Vagina (tissue), 2 donors: Measurements from ENCODE around the gene TPST2. TPM values are rescaled to one million over a fixed set of nuclear protein-coding genes. Genes with fewer than 3 reads are reported as not detected.

Experiments used
- DNase-seq, 2 donors: peaks; one replicate each; pipeline ENCODE4 v3.0.0-alpha.2; 2017; ENCODE audit errors: extremely low spot score in 2 of 2
- H3K27ac ChIP-seq: fragments of 200-600 bp; sonication (generic); one replicate; pipeline ENCODE4 v1.5.1; 2019
- H3K27me3 ChIP-seq: fragments of 200-600 bp; sonication (generic); one replicate; pipeline ENCODE4 v1.5.1; 2019
- H3K36me3 ChIP-seq, 2 donors: fragments of 200-600 bp; sonication (generic); one replicate each; pipeline ENCODE4 v1.5.1; 2017 to 2019
- H3K4me1 ChIP-seq: fragments of 200-600 bp; sonication (generic); one replicate; pipeline ENCODE4 v1.5.1; 2019
- H3K4me3 ChIP-seq, 2 donors: fragments of 200-600 bp; sonication (generic); 1 replicate in 1 of 2; 2 replicates in 1 of 2; pipeline ENCODE4 v1.5.1; 2016 to 2019
- H3K9me3 ChIP-seq: fragments of 200-600 bp; sonication (generic); one replicate; pipeline ENCODE4 v1.5.1; 2019
- POLR2A ChIP-seq, 2 donors: fragments of 450-650 bp; IDR thresholded peaks; one replicate each; pipeline ENCODE4 v1.6.1; 2017; ENCODE audit warnings: antibody characterized with exemption in 2 of 2, mild to moderate bottlenecking in 2 of 2, moderate library complexity in 2 of 2
- POLR2AphosphoS5 ChIP-seq, 2 donors: sonication (generic); formaldehyde crosslinking; IDR thresholded peaks; one replicate each; pipeline ENCODE4 v1.9.0; 2017; ENCODE audit warnings: antibody characterized with exemption in 2 of 2, mild to moderate bottlenecking in 2 of 2, low read depth in 1 of 2; ENCODE audit not compliant: insufficient read depth in 1 of 2
- intact Hi-C: fragments of 100-400 bp; cut with DNase I; formaldehyde crosslinking; loops from one replicate; pipeline ENCODE4 v1.15.1; 2023
- total RNA-seq: library from RNA; depleted of rRNA; stranded (reverse); fragments of >200 nt; gene quantifications from one replicate; pipeline ENCODE4 v1.2.3, GENCODE V29; 2016
- TF ChIP-seq, protein P1 (sequence below), 3 experiments: fragments of 450-650 bp in 2 of 3; fragments of 200-600 bp in 1 of 3; sonication (generic) in 1 of 3; IDR thresholded peaks; one replicate each; pipeline ENCODE4 v1.5.1; 2017 to 2019; ENCODE audit warnings: antibody characterized with exemption in 3 of 3, mild to moderate bottlenecking in 2 of 3, moderate library complexity in 2 of 3

Gene TPST2
- total RNA-seq, 1 donor from 2014 or later: 96.3 TPM

DNA sequence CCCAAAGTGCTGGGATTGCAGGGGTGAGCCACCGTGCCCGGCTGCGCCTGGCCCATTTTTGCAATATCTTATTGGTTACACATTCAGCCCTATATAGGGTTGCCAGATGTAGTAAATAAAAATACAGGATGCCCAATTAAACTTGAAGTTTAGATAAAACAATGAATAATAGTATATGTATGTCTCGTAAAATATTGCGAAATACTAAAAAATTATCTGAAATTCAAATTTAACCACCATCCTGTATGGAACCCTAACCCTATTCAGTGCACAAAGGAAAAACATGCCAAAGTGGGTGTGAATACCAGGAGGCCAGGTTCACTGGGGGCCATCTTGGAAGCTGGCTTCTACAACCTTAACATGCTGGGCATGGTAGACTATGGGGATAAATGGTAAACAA lies 72.5 kb downstream of the TPST2 start:
- DNase-seq: no peak
- Histone ChIP-seq H3K4me3 (no peak overlapping the region), H3K36me3 (no peaks in the 10 kb centered on the region), H3K9me3 (no peaks in the 10 kb centered on the region), H3K4me1 (peaks cover 12% of the 10 kb centered on the region), H3K27me3 (no peaks in the 10 kb centered on the region), H3K27ac (no peak overlapping the region)
- intact Hi-C loops: no loop called here
- TF ChIP-seq, protein P1, sequence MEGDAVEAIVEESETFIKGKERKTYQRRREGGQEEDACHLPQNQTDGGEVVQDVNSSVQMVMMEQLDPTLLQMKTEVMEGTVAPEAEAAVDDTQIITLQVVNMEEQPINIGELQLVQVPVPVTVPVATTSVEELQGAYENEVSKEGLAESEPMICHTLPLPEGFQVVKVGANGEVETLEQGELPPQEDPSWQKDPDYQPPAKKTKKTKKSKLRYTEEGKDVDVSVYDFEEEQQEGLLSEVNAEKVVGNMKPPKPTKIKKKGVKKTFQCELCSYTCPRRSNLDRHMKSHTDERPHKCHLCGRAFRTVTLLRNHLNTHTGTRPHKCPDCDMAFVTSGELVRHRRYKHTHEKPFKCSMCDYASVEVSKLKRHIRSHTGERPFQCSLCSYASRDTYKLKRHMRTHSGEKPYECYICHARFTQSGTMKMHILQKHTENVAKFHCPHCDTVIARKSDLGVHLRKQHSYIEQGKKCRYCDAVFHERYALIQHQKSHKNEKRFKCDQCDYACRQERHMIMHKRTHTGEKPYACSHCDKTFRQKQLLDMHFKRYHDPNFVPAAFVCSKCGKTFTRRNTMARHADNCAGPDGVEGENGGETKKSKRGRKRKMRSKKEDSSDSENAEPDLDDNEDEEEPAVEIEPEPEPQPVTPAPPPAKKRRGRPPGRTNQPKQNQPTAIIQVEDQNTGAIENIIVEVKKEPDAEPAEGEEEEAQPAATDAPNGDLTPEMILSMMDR (IDR thresholded peaks at IDR 0.05): no peak
- TF ChIP-seq POLR2AphosphoS5 (IDR thresholded peaks at IDR 0.05; ENCODE audit: insufficient read depth in 1 of 2, low read depth in 1 of 2): no peak
- no peak for TF ChIP-seq POLR2A (IDR thresholded peaks at IDR 0.05)

DNA sequence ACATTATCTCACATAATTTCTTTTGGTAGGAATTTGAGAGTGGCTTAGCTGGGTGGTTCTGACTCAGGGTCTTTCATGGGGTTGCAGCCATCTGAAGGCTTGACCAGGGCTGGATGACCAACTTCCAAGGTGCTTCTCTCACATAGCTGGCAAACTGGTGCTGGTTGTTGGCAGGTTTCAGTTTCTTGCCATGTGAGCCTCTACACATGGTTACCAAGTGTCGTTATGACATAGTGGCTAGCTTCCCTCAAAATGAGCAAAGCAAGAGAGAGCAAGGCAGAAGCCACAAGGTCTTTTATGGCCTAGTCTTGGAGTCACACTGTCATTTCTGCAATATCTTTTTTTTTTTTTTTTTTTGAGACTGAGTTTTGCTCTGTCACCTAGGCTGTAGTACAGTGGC lies 73.4 kb downstream of the TPST2 start:
- H3K4me3 ChIP-seq: no peak overlapping the region
- intact Hi-C loops: no loop called here

DNA sequence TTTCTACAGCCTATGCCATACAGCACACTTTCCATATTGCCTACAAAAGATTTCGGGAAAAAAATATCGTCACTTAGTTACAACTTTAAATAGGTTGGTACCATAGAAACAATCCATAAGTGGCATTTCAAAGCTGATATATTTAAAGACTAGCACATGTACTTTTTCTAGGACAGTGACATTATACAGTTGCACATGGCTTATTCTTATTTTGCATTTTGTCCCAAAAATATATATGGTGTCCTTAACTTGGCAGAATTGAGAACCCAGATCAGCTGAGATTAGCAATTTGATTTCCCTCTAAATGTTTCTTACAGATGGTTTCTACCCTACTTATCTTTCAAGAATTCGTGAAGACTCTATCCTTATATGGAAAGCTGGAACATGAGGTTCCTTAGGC lies 74.0 kb downstream of the TPST2 start:
- TF ChIP-seq, protein P1 (IDR thresholded peaks at IDR 0.05): no peak
- TF ChIP-seq POLR2AphosphoS5 (IDR thresholded peaks at IDR 0.05; ENCODE audit: insufficient read depth in 1 of 2, low read depth in 1 of 2) (no peak), POLR2A (IDR thresholded peaks at IDR 0.05) (no peak)
- no peak for DNase-seq
- no peaks in the 10 kb centered on the region for H3K27me3 ChIP-seq
- H3K4me1 ChIP-seq: peaks cover 21% of the 10 kb centered on the region
- H3K36me3 ChIP-seq: no peaks in the 10 kb centered on the region
- intact Hi-C loops: no loop called here
- no peak overlapping the region for H3K4me3 ChIP-seq
- H3K9me3 ChIP-seq: no peaks in the 10 kb centered on the region
- H3K27ac ChIP-seq: no peak overlapping the region

More for the DNA sequence above, 73.4 kb downstream of the TPST2 start:
- Histone ChIP-seq H3K27ac (no peak overlapping the region), H3K4me1 (peaks cover 15% of the 10 kb centered on the region), H3K27me3 (no peaks in the 10 kb centered on the region), H3K9me3 (no peaks in the 10 kb centered on the region), H3K36me3 (no peaks in the 10 kb centered on the region)
- TF ChIP-seq POLR2A (IDR thresholded peaks at IDR 0.05): no peak
- TF ChIP-seq, protein P1 (IDR thresholded peaks at IDR 0.05): no peak
- no peak for TF ChIP-seq POLR2AphosphoS5 (IDR thresholded peaks at IDR 0.05; ENCODE audit: insufficient read depth in 1 of 2, low read depth in 1 of 2)
- DNase-seq: no peak

- intact Hi-C loops: no loop called here
- no peak overlapping the region for H3K4me3 ChIP-seq
- H3K27ac ChIP-seq: no peak overlapping the region
- H3K27me3 ChIP-seq: no peaks in the 10 kb centered on the region
- TF ChIP-seq, protein P1 (IDR thresholded peaks at IDR 0.05): no peak
- TF ChIP-seq POLR2A (IDR thresholded peaks at IDR 0.05): no peak
- no peak for TF ChIP-seq POLR2AphosphoS5 (IDR thresholded peaks at IDR 0.05; ENCODE audit: insufficient read depth in 1 of 2, low read depth in 1 of 2)
- no peak for DNase-seq
- H3K36me3 ChIP-seq: peaks cover 0 to 6% of the 10 kb centered on the region in 2 donors
- H3K9me3 ChIP-seq: no peaks in the 10 kb centered on the region
- H3K4me1 ChIP-seq: peaks cover 27% of the 10 kb centered on the region
Measured at GRCh38 chr22:26514419-26515161, 75.3 kb downstream of the TPST2 start.

- no peak for DNase-seq
- Histone ChIP-seq H3K36me3 (peaks cover 0 to 13% of the 10 kb centered on the region in 2 donors), H3K4me1 (peaks cover 27% of the 10 kb centered on the region), H3K27me3 (no peaks in the 10 kb centered on the region), H3K27ac (no peak overlapping the region), H3K4me3 (no peak overlapping the region), H3K9me3 (no peaks in the 10 kb centered on the region)
- intact Hi-C loops: no loop called here
- TF ChIP-seq, protein P1 (IDR thresholded peaks at IDR 0.05): no peak
- TF ChIP-seq POLR2AphosphoS5 (IDR thresholded peaks at IDR 0.05; ENCODE audit: insufficient read depth in 1 of 2, low read depth in 1 of 2) (no peak), POLR2A (IDR thresholded peaks at IDR 0.05) (no peak)
Measured at GRCh38 chr22:26513838-26514237, 76.1 kb downstream of the TPST2 start.
